Fibroblast of lung (primary cell): ENCODE measurements around the gene TNS3.

Experiments
- CTCF ChIP-seq, 2 donors: IDR thresholded peaks in 1 of 2; conservative IDR thresholded peaks in 1 of 2; 1 replicate in 1 of 2; 2 replicates in 1 of 2; pipeline ENCODE4 v1.5.1; 2011 to 2012; ENCODE audit warnings: low read length in 2 of 2, control low read depth in 1 of 2, inconsistent platforms in 1 of 2, low read depth in 1 of 2, mild to moderate bottlenecking in 1 of 2
- EZH2 ChIP-seq: IDR thresholded peaks from 2 replicates; pipeline ENCODE4 v1.5.1; 2012; ENCODE audit warnings: low read length, control low read depth, mild to moderate bottlenecking; ENCODE audit errors: missing control alignments

- no peak for TF ChIP-seq CTCF (conservative IDR thresholded peaks at IDR 0.05 in 1 of 2, IDR thresholded peaks at IDR 0.05 in 1 of 2; ENCODE audit: low read depth in 1 of 2, low read length in 2 of 2)
- TF ChIP-seq EZH2, result no peak
Observed at GRCh38 chr7:47350425-47350824, 231.5 kb downstream of the TNS3 start.
